ENCODE results near the gene CBS.
"Not testable (repeated sequence)": the region's sequence is repeated elsewhere in the genome, so short reads cannot be mapped to it uniquely, and the experiment has no call there.

The CBS gene

DNA sequence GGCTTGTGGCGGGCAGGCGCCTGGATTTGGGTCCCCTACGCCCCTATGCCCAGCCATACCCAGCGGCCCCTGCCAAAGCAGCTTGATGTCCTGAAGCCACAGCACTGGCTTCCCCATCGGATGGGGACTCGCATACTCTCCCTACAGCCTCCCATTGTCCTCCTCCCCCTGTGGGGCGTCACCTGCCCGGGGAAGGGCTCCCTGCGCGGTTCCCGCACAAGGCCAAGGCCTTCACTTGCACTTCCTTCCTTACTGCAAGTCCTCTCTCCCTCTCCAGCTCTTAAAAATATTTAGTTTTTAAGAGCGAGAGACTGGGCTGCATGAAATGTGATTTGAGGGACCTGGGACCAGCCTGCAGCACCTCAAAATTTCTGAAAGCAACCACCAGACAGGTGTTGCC is 8.9 kb downstream of the CBS start:
- not testable (repeated sequence) for DNase-seq

DNA sequence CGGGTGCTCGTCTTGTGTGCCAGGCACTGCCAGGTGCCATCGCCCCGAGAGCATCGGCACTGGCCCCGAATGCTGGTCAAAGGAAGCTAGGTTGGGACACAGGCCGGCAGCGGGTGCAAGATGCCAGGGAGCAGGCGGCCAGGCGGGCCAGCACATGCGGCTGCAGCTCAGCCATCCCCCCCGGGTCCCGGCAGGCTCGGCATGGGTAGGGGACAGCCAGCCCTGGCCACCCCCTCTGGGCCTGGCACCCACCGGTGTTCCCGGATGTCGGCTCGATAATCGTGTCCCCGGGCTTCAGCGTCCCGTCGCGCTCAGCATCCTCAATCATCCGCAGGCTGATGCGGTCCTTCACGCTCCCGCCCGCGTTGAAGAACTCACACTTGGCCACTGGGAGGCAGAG is 9.6 kb downstream of the CBS start:
- DNase-seq = not testable (repeated sequence)

DNA sequence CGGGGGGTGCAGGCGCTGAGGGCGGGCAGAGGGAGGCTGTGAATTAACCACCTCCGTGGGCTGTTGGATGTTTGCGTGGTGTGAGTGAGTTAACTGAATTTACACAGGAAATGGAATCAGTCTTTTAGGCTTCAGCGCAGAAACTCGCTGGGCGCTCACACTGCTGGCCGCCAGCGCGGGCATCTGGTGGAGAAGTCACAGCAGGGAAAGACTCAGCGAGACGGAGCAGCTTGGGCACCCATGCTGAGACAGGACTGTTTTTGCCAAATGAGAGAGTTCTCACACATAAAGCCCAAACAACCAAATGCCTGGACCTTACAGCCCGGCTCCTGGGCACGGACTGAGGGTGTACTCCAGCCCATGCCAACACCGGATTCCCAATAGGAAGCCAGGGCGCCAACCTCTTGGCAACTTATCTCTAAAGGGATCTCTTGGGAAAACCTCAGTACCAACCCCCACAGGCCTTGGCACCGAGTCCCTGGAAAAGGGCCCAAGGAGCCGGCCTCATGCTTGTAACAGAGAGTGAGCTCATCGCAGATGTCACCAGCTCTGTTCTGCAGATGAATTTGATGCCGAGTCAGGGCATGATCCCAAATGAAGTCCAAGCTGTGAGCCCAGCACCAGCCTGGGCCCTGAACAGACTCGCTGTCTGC is 11.2 kb downstream of the CBS start:
- not testable (repeated sequence) for DNase-seq

DNA sequence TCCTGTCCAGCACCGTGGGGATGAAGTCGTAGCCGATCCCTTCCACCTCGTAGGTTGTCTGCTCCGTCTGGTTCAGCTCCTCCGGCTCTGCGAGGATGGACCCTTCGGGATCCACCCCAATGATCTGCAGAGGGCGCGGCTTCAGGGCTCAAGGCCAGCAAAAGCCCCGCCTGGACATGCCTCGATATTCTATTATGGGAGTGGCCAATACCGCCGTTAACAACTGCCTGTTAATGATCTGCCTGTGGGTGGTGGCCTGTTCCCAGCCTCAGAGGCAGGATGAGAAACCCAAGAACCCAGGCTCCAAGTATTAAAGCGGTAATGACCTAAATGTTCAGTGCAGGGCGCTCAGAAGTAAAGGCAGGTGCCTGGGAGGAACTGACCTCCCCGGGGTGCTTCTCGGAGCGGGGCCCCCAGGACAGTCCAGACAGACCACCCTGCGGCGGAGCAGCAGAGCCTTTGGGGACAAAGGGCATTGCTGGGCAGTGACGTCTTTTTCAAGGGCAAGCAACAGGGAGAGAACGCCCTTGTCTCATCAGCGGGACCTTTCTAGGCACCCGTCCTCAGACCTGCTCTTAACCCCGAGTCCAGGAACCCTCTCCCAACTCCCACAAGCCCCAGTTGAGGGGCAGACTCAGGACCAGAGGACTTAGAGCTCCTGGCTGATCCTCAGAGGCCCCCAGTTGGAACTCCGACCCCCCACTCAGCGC is 12.5 kb downstream of the CBS start:
- not testable (repeated sequence) for DNase-seq

DNA sequence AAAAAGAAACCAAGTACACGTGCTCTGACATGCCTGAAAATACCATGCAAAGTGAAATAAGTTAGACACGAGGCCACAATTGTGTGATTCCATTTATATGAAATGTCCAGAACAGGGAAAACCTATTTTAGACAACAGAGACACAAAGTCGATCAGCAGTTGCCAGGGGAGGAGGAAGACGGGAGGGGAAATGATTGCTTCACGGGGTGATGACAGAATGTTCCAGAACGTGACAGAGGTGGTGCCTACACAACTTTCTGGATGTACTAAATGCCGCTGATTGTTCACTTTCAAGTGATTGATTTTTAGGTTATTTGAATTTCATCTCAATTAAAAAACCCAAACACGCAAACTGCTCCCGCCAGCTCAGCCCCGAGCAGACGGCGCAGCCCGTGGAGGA is 22.5 kb downstream of the CBS start:
- DNase-seq = not testable (repeated sequence)

DNA sequence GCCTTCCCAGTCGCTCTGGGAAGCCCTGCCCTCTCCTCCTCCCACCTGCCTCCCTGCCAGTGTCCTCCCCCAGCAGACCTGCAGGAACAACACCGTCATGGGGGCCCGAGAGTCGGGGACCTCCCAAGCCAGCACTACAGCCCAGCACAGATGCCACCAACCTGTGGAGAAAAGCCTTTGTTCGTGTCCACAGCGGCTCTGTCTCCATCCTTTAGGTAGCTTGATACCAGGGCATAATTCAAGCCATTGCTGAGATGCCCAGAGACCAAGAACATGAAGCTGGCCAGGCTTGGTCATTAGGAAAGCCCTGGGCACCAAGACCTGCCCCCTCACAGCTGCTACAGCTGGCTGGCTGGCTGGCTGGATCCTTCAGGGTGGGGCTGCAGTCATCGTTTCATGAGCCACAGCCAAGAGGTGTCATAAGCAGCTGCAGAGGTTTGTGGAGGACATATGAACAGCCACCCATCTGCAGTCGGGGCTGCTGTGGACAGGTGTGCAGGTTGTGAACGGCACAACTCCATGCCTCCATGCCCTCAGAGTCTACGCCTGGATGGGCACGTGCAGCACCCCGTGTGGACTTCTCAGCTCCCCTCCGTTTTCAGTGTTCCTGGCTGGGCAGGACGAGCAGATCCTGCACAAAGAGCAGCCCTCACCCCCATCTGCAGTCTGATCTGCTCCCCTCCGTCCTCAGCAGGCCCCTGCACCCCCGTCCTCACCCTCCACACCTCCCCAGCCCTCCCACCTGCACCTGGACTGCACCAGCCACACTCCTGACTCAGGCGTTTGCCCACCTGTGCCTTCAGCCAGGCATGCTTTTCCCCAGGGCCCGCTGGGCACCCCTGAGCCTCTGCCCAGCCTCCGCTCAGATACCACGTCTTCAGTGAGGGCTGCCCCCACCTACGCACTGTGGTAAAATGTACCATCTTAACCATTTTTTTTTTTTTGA is 29.5 kb downstream of the CBS start:
- not testable (repeated sequence) for DNase-seq

DNA sequence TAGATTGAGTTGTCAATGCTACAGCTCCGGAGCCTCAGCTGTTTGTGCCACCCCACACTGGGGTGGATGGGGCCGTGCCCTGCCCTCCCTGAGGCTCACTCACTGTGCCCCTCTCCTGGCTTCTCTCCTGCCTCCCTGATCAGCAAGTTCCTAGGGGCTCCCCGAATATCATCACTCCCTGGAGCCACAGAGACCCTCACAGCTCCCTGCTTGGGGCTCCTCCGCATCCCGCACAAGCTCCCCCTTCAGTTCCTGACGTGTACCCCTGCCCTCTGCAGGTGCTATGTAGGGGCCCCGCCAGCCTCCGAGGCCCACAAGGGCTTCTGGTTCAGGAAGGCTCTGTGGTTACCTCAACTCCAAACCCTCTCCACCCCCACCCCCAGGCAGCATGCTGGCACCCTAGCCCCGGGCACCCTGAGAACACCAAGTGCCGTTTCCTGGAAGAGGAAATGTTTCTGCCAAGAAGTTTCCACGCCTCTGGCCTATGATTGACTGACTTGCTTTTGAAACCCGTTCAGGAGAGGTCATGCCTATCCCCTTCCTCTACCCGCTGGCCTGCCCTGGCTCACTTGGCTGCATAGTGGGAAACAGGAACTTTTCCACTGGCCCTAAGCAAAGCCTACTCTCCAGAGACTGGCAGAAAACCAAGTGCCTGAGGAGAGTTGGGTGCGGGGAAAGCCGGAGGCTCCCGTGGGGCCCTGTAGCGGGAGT is 30.3 kb downstream of the CBS start:
- DNase-seq = not testable (repeated sequence)

DNA sequence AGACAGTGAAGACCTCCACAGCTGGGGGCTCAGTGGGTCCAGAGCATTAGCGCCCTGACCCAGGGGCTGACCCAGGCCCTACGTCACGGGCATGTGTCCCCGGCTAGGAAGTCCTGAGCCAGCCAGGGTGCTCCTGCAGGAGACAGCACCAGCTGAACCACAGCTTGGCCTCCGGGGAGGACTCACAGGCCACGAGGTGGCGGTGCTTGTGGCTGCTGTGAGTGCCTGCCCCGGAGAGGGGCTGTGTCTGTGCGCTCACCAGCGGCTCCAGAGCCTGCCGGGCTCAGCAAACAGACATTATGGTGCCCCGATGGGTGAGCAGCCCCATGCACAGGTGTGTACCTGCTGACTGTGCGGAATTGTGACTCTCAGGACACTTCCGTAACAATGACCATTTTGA is 31.1 kb downstream of the CBS start:
- not testable (repeated sequence) for DNase-seq

DNA sequence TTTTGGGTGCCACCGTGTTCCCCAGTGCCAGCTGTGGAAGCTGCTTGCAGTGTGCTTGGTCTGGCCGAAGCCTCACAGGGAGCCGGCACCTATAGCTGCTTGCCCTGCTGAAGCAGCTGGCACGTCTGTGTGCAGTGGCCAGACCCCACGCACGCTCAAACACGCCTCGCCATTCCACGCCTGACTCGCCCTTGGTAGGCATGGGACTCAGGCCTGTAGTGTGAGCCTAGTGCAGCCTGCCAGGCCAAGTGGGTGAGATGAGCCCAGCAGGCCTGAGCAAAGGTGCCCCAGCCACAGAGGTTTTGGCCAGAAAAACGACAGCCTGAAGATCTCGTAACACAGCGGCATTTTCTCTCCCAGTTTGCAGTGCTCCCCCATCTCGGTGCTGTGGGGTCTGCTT is 32.3 kb downstream of the CBS start:
- not testable (repeated sequence) for DNase-seq

DNA sequence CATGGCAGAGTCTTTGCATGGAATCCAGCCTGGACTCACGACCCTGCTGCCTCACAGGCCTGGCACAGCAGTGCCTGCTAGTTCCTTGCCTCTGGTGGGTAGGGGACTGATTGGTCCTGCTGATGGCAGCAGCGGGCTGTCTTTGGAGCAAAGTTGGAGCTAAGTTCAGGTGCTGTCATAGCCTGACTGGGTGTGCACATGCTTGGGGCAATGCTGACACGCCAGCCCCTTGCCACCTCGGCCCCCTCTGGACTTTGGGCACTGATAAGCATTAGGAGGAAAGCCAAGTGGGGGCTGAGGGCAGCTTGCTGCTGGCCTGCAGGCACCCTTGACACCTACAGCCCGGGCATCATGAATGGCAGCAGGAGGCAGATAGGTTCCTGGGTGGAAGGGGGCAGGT is 33.5 kb downstream of the CBS start:
- DNase-seq = not testable (repeated sequence)

DNA sequence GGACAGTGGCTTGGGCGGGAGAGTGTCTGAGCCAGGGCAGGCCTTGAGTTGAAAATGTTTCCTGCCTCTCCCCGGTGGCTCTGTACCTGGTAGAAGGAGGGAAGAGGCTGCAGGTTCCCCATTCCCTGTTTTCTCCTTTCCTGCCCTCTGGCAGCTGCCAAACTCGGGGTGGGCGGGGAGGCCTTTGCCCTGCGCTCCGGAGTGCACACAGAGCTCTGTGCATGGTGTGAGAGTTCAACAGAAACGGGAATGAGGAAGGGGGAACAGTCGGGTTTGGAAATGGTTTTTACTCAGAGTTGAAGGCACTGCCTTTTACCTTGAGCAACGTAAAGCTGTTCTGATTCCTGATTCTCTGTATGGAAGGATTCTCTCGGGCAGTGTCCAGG is 37.0 kb downstream of the CBS start:
- not testable (repeated sequence) for DNase-seq

DNA sequence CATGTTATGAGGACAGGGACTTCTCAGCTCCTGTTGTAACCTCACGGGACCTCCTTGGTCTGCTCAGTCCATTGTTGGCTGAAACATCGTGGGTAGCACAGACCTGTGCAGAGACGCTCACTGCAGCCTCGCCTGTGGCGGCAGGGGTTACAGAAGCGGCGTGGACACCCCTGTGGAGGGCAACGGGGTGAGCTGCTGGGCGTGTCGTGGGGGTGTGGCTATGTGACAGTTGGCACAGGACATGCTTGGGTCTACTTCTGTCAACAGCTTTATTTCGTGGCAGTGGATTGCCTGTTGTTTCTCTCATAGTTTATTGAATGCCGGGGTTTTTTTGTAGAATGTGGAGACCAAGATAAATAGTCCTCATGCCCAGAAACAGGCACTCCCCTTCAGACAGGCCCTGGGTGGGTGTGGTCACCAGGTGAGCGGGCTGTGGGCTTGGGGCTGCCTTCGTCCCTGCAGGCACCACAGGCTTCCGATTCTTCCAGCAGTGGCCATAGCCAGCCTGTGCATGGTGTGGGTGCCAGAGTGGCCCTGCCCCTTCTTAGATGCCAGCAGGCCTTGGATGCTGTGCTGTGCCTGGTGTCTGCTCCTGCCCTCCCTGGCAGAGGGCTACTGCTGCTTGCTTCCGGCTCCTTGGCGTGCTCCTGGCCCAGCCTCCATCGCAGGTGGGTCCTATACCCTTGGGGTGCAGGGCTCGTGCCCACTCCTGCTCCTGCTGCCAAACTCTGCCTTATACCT is 37.5 kb downstream of the CBS start:
- DNase-seq = not testable (repeated sequence)

DNA sequence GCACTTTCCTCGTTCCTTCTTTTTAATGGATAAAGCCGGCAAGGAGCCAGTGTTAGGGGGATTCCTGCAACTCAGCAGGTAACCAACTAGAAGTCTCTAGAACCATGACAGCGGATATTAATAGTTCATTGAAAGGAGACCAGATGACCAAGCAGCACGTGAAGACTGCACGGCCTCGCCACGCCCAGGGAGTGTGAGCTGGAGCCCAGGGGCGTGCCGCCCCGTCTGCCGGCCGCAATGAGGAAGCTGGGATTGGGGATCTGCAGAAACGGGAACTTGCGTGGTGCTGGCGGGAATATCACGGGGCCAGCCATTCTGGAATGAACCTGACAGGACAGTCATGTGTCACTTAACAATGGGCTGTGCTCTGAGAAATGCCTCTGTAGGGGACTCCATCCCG is 38.7 kb downstream of the CBS start:
- DNase-seq = not testable (repeated sequence)

DNA sequence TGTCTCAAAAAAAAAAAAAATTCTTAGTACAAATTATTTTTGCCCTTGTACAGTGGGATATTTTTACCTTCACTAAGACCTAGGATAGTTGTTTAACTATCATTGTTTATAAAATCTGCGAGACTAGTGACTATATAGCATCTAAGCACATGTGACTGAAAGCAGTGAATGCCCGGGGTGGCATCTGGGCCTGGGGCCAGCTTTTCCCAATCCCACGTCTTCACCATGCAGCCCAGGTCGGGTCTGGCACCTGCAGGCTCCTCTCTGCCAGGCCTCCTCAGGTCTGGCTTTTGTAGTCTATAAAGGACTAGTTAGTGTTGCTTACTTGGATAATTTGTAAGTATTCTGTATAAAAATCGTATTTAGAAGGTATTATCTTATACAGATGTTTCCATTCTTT is 40.8 kb downstream of the CBS start:
- DNase-seq = no peak

DNA sequence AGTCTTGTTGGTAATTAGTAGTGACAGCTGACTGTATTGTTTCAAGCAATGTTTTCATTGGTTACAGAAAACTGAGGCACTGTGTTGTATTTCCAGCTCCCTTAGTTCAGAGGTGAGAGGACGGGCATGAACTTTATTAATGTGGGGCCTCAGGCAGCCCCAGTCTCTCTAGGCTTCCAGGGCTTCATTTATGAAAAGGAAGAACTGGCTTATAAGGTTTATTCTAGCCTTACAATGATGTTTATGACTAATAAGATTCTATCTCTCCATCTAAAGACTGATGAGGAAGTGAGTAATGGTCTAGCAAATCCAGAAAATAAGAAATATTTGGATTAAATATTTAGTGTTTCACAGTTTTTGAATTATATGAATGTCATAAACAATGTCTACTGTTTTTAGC is 41.5 kb downstream of the CBS start:
- DNase-seq = no peak

DNA sequence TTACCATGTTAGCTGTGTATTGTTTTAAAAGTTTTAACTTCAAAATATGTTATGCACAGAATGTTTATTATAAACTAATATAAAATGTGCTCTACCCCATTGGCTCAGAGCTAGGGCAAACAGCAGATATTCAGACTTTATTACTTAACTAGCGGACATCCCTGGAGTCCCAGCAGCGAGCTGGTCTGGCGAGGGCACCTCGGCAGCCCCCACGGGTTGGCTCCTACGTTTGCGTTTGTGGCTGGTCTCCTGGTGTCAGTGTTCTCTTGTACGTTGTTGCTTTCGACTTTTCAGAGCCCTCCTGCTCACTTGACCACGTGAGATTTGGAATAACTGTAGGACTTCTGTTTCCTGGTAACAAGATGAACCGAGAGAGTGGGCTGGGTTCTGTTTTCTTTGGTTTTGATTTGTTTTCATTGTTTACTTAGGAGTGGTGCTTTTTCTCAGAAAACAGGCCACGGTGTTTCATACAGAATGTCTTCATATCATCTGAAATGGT is 44.5 kb downstream of the CBS start:
- no peak for DNase-seq

DNA sequence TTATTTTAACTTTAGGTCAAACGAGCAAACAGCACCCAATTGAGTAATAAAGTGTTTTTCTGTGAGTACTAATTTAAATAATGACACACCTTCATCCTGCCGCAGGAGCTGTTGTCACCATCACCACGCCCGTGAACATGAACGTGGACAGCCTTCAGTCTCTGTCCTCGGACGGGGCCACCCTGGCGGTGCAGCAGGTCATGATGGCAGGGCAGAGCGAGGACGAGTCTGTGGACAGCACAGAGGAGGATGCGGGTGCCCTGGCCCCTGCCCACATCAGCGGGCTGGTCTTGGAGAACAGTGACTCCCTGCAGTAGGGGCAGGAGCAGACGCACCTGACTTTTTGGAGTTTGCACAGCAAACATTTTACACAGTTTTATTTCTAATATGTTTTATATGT is 45.9 kb downstream of the CBS start:
- DNase-seq = no peak

DNA sequence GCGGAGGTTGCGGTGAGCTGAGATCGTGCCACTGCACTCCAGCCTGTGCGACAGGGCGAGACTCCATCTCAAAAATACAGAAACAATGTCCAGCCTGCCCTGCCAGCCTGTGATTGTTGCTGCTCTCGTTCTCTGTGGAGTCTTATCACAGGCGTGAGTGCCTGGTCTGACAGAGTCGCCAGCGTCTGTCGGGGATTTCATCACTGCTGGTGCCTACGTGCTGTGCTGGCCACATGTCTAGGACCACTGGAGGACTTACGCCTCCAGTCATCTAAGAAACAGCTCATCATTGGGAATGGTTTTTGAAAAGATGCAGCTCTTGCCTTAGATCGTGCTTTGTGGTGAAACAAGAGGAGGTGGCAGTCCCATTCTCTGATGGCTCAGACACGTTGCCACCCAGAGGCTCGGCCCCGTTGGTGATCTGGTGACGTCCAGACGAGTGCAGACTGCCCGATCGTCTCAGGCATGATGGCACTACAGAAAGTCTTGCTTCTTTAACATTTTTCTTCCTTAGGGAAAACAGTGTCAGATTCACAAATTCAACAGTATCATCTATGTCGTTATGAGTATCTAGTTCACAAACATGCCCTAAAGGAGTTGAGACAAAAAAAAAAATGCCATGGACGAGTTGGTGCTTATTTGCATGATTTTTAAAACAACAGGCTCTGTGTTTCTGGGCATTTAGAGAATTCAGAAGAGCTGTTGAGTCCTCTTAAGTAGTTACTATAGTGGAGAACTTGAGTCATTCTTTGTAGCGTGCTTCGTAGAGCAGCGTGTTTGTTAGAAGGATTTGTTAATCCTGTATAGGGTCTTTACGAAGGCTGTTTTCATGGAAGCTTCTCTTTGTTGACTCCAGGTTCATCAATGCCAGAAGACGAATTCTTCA is 47.5 kb downstream of the CBS start:
- DNase-seq = no peak

DNA sequence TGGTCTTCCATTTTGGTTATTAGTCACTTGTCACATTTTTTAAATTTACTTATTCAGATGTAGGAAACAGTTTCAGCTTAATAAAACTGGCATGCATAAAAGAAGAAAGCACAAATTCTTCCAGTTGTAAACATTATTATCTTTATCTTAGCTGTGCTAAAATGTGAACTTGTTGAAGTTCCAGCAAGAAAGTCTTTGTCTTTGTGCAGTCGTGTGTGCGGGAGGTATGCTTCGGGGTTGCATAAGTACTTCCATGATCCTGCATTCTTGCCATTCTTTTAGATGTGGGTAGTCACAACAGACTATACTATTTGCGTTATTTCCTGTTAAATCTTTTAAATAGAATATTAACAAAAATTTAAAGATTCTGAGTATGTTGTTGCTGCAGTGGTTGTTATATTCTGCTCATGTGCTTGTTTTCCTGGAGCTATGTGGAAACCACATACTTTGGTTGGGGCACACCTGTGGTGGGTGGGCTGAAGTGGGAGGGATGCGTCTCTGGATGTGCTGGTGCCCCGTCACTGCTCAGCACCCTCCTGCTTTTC is 49.9 kb downstream of the CBS start:
- DNase-seq = no peak

DNA sequence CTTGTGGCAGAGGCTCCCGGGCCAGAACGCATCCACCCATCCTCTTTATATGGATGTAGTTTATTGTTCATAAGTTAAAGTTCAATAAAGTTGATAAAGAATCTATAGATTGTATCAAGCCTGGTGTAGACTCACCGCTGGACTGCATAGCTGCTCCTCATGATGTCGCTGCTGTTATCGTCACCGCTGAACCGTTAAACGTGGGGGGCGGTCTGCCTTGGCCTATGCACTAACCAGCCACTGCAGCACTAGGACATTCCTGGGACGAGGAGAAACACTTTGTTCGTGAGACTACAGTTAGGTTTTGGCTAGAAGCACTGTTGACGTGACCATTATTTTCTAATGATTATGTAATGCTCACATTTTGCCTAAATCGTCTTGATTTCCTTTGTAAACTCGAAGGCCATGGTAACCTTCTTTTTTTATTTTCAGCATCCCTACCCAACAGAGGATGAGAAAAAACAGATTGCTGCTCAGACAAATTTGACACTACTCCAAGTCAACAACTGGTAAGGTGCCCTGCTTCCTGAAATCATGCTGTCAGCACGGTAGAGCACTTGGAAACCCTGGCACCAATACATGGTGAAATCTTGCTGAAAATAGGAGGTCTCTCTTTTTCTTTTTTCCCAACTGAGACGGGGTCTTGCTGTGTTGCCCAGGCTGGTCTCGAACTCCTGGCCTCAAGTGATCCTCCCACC is 51.0 kb downstream of the CBS start:
- no peak for DNase-seq
